Mesendoderm (in vitro differentiated cells): ENCODE data around the gene GPHN.

Experiments
- DNase-seq: peaks from one replicate; pipeline ENCODE4 v3.0.0; 2013
- H2AK5ac ChIP-seq: 2 replicates; pipeline ENCODE4 v1.6.1; 2013; ENCODE audit warnings: low read length, inconsistent platforms
- H2BK120ac ChIP-seq: 2 replicates; pipeline ENCODE4 v1.6.1; 2013; ENCODE audit warnings: low read depth, mild to moderate bottlenecking, low read length, moderate library complexity, mixed read lengths
- H2BK15ac ChIP-seq: replicated peaks from 2 replicates; pipeline ENCODE4 v1.6.1; 2013; ENCODE audit warnings: low read depth, mild to moderate bottlenecking, moderate library complexity
- H2BK5ac ChIP-seq: 2 replicates; pipeline ENCODE4 v1.6.1; 2013; ENCODE audit warnings: low read length, inconsistent platforms
- H3K18ac ChIP-seq: 2 replicates; pipeline ENCODE4 v1.6.1; 2013; ENCODE audit warnings: mild to moderate bottlenecking, low read length, mixed read lengths
- H3K23ac ChIP-seq: one replicate; pipeline ENCODE4 v1.6.1; 2013; ENCODE audit warnings: low read length
- H3K27ac ChIP-seq: 2 replicates; pipeline ENCODE4 v1.5.1; 2013; ENCODE audit warnings: low read depth, mild to moderate bottlenecking, inconsistent platforms, low read length, moderate library complexity
- H3K27me3 ChIP-seq: 2 replicates; pipeline ENCODE4 v1.6.1; 2013; ENCODE audit warnings: low read length, control low read depth, mild to moderate bottlenecking, inconsistent platforms; ENCODE audit not compliant: insufficient read depth, poor library complexity
- H3K36me3 ChIP-seq: 2 replicates; pipeline ENCODE4 v1.6.1; 2013; ENCODE audit warnings: low read length, inconsistent platforms; ENCODE audit not compliant: control insufficient read depth, insufficient read depth
- H3K4ac ChIP-seq: one replicate; pipeline ENCODE4 v1.6.1; 2013; ENCODE audit warnings: low read depth, mild to moderate bottlenecking, low read length, moderate library complexity
- H3K4me1 ChIP-seq: 2 replicates; pipeline ENCODE4 v1.6.1; 2013; ENCODE audit warnings: low read depth, low read length, inconsistent platforms; ENCODE audit not compliant: control insufficient read depth
- H3K4me2 ChIP-seq: 2 replicates; pipeline ENCODE4 v1.6.1; 2013; ENCODE audit warnings: low read length
- H3K4me3 ChIP-seq: 2 replicates; pipeline ENCODE4 v1.5.1; 2013; ENCODE audit warnings: mild to moderate bottlenecking, low read length
- H3K56ac ChIP-seq: one replicate; pipeline ENCODE4 v1.6.1; 2013; ENCODE audit warnings: low read length
- H3K79me1 ChIP-seq: 2 replicates; pipeline ENCODE4 v1.6.1; 2013; ENCODE audit warnings: low read length, inconsistent platforms
- H3K79me2 ChIP-seq: 2 replicates; pipeline ENCODE4 v1.6.1; 2013; ENCODE audit warnings: mild to moderate bottlenecking, low read length; ENCODE audit not compliant: control insufficient read depth, insufficient read depth
- H3K9ac ChIP-seq: 2 replicates; pipeline ENCODE4 v1.6.1; 2013; ENCODE audit warnings: low read length, inconsistent platforms
- H4K5ac ChIP-seq: one replicate; pipeline ENCODE4 v1.6.1; 2013; ENCODE audit warnings: low read length
- H4K8ac ChIP-seq: one replicate; pipeline ENCODE4 v1.6.1; 2013; ENCODE audit warnings: low read depth, mild to moderate bottlenecking, control low read depth, low read length, moderate library complexity
- WGBS: extraction: QIAGEN DNeasy Blood & Tissue Kit; methylation state at CpG from one replicate; pipeline ENCODE4 v1.1.7; 2013; ENCODE audit warnings: low lambda C conversion rate, missing lambda C conversion rate; ENCODE audit not compliant: insufficient coverage; ENCODE audit errors: extremely low coverage; 5-methylcytosine and 5-hydroxymethylcytosine counted together

GPHN gene

DNA sequence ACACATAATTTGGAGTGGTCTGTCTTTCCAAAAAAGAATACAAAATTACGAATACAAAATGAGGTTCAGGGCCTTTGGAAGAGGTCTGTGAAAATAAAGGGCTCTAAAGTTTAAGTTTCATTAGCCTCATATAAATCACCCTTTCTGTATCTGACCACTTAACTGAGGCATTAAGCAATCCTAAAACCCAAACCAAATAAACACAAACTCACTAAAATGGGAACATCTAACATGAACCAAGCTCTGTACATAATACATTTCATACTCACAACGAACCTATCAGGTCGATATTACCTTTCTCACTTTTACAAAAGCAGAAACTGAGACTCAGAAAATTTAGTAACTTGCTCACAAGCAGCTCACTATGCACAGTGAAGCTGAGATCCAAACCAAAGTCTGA lies 22.9 kb upstream of the GPHN start:
- Histone ChIP-seq H3K4me2 (no peak overlapping the region), H2BK15ac (no peak overlapping the region), H3K23ac (no peak overlapping the region), H2BK5ac (no peak overlapping the region), H3K79me2 (no peaks in the 10 kb centered on the region), H3K4me1 (no peaks in the 10 kb centered on the region), H3K36me3 (no peaks in the 10 kb centered on the region), H2AK5ac (no peak overlapping the region), H3K27ac (no peak overlapping the region), H3K4ac (no peak overlapping the region), H3K9ac (no peak overlapping the region), H3K4me3 (no peak overlapping the region), H3K79me1 (no peaks in the 10 kb centered on the region), H3K56ac (no peak overlapping the region), H2BK120ac (no peak overlapping the region), H3K27me3 (no peaks in the 10 kb centered on the region), H3K18ac (no peak overlapping the region), H4K8ac (no peak overlapping the region), H4K5ac (no peak overlapping the region)
- WGBS: 100% methylated on average over 1 of the region's 3 CpGs
- no peak for DNase-seq

DNA sequence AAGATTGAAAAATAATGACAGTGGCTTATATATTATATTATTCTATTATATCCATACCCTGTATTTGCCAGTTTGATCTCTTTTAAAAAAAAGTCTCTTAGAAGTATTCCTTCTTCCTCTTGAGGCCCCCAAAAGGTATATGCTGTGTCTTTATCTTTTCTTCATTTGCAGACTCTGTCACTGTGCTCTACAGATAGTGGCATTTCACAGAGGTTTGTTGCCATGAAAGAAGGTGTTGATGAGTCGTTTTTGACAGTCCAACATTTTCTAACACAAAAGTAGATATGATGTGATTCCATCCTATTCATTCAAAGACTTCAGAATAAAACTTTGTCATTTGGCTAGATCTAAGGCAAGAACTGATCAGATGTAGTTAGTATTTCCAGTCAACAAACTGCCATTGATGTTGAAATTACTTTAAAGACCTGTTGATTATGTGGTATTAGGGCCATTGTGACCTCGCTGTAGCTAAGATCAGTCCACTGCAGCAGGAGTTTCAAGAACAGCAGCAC lies 22.0 kb upstream of the GPHN start, which contains the start of gene CCDC196:
Gene CCDC196, plus strand, starts transcription at position 462 of the 512 bp plus-strand sequence. CDS start 132 bp downstream, outside the sequence.
- Histone ChIP-seq H3K18ac (no peak within 1 kb of the TSS), H3K4ac (no peak within 1 kb of the TSS), H3K27ac (no peak within 1 kb of the TSS), H3K23ac (no peak within 1 kb of the TSS), H3K4me3 (no peak within 1 kb of the TSS), H3K27me3 (no peaks in the 10 kb centered on the region), H3K79me1 (no peaks in the 10 kb centered on the region), H3K9ac (no peak within 1 kb of the TSS), H2BK5ac (no peak within 1 kb of the TSS), H4K5ac (no peak within 1 kb of the TSS), H3K4me2 (no peak within 1 kb of the TSS), H3K36me3 (no peaks in the 10 kb centered on the region), H4K8ac (no peak within 1 kb of the TSS), H3K56ac (no peak within 1 kb of the TSS), H2AK5ac (no peak within 1 kb of the TSS), H3K4me1 (no peaks in the 10 kb centered on the region), H2BK15ac (no peak within 1 kb of the TSS), H3K79me2 (no peaks in the 10 kb centered on the region), H2BK120ac (no peak within 1 kb of the TSS)
- no peak for DNase-seq
- no CpG with 5 or more reads among the region's 2 CpGs for WGBS

- Histone ChIP-seq H3K56ac (no peak overlapping the region), H3K79me1 (no peaks in the 10 kb centered on the region), H3K4ac (no peak overlapping the region), H2BK120ac (no peak overlapping the region), H4K5ac (no peak overlapping the region), H3K4me2 (no peak overlapping the region), H2AK5ac (no peak overlapping the region), H4K8ac (no peak overlapping the region), H3K9ac (no peak overlapping the region), H3K79me2 (no peaks in the 10 kb centered on the region), H3K27me3 (no peaks in the 10 kb centered on the region), H2BK5ac (no peak overlapping the region), H3K4me3 (no peak overlapping the region), H3K23ac (no peak overlapping the region), H3K36me3 (no peaks in the 10 kb centered on the region), H2BK15ac (no peak overlapping the region), H3K4me1 (no peaks in the 10 kb centered on the region), H3K18ac (no peak overlapping the region), H3K27ac (no peak overlapping the region)
- no CpG with 5 or more reads among the region's 2 CpGs for WGBS
- DNase-seq: no peak
These were observed 20.8 kb upstream of the GPHN start for GRCh38 chr14:66487164-66487563.

DNA sequence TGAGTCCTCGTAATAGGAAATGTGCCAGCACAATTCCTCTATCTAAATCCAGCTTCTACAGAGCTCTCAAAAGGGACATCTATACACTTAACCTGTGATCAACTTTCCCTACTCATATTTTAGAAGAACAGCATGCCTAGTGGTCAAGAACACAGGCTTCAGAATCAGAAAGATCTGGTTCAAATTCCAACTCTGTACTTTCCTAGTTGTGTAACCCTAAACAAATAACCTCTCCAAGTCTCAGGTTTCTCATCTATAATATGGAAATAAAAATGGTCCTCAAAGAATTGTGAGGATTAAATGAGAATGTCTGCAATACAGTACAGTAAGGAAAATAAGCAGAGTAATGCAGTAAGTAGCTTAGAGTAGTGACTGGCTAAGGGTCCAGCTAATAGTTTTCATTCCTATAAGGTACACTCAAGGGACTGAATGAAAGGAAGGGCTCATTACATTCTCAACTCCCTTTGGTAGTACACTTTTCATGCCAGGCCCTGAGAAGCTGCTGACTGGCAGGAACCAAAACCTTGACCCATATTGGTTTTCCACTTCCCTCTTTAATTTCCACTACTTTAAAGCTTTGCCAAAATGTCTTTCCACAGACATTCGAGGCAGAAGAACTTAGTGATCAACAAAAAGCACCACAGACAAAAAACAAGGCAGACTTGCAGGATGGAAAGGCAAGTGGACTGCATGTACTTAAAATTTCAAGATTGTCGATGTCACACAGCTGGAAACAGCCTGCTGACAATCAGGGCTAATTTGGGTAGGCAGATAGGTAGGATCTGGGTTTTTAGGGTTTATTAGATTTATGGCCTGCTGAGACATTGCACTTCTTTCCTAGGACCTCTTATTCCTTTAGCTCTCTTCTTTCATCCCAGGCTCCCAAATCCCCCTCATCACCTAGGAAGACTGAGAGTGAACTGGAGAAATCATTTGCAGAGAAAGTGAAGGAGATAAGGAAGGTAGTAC lies 17.5 kb upstream of the GPHN start:
- H3K9ac ChIP-seq: no peak overlapping the region
- no peaks in the 10 kb centered on the region for H3K79me1 ChIP-seq
- H4K5ac ChIP-seq: no peak overlapping the region
- H3K79me2 ChIP-seq: no peaks in the 10 kb centered on the region
- no peak overlapping the region for H2BK120ac ChIP-seq
- no peak overlapping the region for H2BK15ac ChIP-seq
- H3K27ac ChIP-seq: no peak overlapping the region
- no peak overlapping the region for H3K4ac ChIP-seq
- DNase-seq: no peak
- H4K8ac ChIP-seq: no peak overlapping the region
- H3K4me3 ChIP-seq: no peak overlapping the region
- H3K27me3 ChIP-seq: no peaks in the 10 kb centered on the region
- H3K23ac ChIP-seq: no peak overlapping the region
- WGBS: no CpG with 5 or more reads among the region's 3 CpGs
- no peak overlapping the region for H3K56ac ChIP-seq
- H3K4me2 ChIP-seq: no peak overlapping the region
- no peak overlapping the region for H3K18ac ChIP-seq
- H2BK5ac ChIP-seq: no peak overlapping the region
- no peaks in the 10 kb centered on the region for H3K36me3 ChIP-seq
- no peak overlapping the region for H2AK5ac ChIP-seq
- no peaks in the 10 kb centered on the region for H3K4me1 ChIP-seq

GRCh38 chr14:66493750-66494149 lies 14.2 kb upstream of the GPHN start:
- no peak overlapping the region for H2BK15ac ChIP-seq
- H3K23ac ChIP-seq: no peak overlapping the region
- H3K4me1 ChIP-seq: no peaks in the 10 kb centered on the region
- no peak overlapping the region for H3K27ac ChIP-seq
- H3K18ac ChIP-seq: no peak overlapping the region
- no peak overlapping the region for H3K56ac ChIP-seq
- no peak overlapping the region for H3K4me3 ChIP-seq
- H3K9ac ChIP-seq: no peak overlapping the region
- no peaks in the 10 kb centered on the region for H3K36me3 ChIP-seq
- no peak overlapping the region for H4K5ac ChIP-seq
- H2BK5ac ChIP-seq: no peak overlapping the region
- no peak overlapping the region for H2BK120ac ChIP-seq
- no peak overlapping the region for H3K4me2 ChIP-seq
- H3K79me2 ChIP-seq: no peaks in the 10 kb centered on the region
- no peak overlapping the region for H2AK5ac ChIP-seq
- H3K79me1 ChIP-seq: no peaks in the 10 kb centered on the region
- DNase-seq: no peak
- no peak overlapping the region for H4K8ac ChIP-seq
- no peaks in the 10 kb centered on the region for H3K27me3 ChIP-seq
- H3K4ac ChIP-seq: no peak overlapping the region
